Thoracic aorta (tissue), 2 donors: ENCODE measurements around the gene SMPD3. TPM values are rescaled to one million over a fixed set of nuclear protein-coding genes. Genes with fewer than 3 reads are reported as not detected.

ENCODE experiments used
- ATAC-seq: fragments of 150-250 bp; one replicate; pipeline ENCODE4 v1.8.0; 2017; ENCODE audit warnings: low read depth; ENCODE audit not compliant: insufficient number of reproducible peaks, low FRiP score
- DNase-seq: peaks from one replicate; pipeline ENCODE4 v3.0.0-alpha.2; 2020; ENCODE audit warnings: low spot score
- H3K27ac ChIP-seq, 2 donors: fragments of 200-600 bp; sonication (generic); 1 replicate in 1 of 2; 2 replicates in 1 of 2; pipeline ENCODE4 v1.5.1; 2016; ENCODE audit warnings: mild to moderate bottlenecking in 2 of 2, moderate library complexity in 2 of 2
- H3K27me3 ChIP-seq: fragments of 200-600 bp; sonication (generic); replicated peaks from 2 replicates; pipeline ENCODE4 v1.6.0; 2016; ENCODE audit warnings: mild to moderate bottlenecking; ENCODE audit not compliant: insufficient read depth
- H3K36me3 ChIP-seq: fragments of 200-600 bp; sonication (generic); one replicate; pipeline ENCODE4 v1.5.1; 2016
- H3K4me1 ChIP-seq, 2 donors: fragments of 200-600 bp; sonication (generic); 1 replicate in 1 of 2; 2 replicates in 1 of 2; pipeline versions ENCODE4 v1.5.1 to v1.6.0; 2016; ENCODE audit warnings: low read depth in 2 of 2, mild to moderate bottlenecking in 1 of 2; ENCODE audit not compliant: control insufficient read depth in 1 of 2
- H3K4me3 ChIP-seq: fragments of 200-600 bp; sonication (generic); 2 replicates; pipeline ENCODE4 v1.5.1; 2016; ENCODE audit warnings: mild to moderate bottlenecking
- H3K9me3 ChIP-seq: fragments of 200-600 bp; sonication (generic); 2 replicates; pipeline ENCODE4 v1.5.1; 2016
- total RNA-seq, 2 donors: library from RNA; depleted of rRNA; stranded (reverse); fragments of >200 nt; gene quantifications; one replicate each; pipeline versions ENCODE4 v1.1.0 to v1.2.3, GENCODE V29; 2016
- TF ChIP-seq, protein P1 (sequence below): fragments of 200-600 bp; sonication (generic); IDR thresholded peaks from one replicate; pipeline ENCODE4 v1.5.1; 2019; ENCODE audit warnings: antibody characterized with exemption

The SMPD3 gene
- total RNA-seq, 2 donors from 2014 or later = 0.41 to 6.5 TPM

GRCh38 chr16:68400924-68401460, 47.3 kb downstream of the SMPD3 start:
- DNase-seq (no peak), ATAC-seq (no peak)
- no peaks in the 10 kb centered on the region for H3K36me3 ChIP-seq
- H3K27me3 ChIP-seq = no peaks in the 10 kb centered on the region
- TF ChIP-seq, protein P1, sequence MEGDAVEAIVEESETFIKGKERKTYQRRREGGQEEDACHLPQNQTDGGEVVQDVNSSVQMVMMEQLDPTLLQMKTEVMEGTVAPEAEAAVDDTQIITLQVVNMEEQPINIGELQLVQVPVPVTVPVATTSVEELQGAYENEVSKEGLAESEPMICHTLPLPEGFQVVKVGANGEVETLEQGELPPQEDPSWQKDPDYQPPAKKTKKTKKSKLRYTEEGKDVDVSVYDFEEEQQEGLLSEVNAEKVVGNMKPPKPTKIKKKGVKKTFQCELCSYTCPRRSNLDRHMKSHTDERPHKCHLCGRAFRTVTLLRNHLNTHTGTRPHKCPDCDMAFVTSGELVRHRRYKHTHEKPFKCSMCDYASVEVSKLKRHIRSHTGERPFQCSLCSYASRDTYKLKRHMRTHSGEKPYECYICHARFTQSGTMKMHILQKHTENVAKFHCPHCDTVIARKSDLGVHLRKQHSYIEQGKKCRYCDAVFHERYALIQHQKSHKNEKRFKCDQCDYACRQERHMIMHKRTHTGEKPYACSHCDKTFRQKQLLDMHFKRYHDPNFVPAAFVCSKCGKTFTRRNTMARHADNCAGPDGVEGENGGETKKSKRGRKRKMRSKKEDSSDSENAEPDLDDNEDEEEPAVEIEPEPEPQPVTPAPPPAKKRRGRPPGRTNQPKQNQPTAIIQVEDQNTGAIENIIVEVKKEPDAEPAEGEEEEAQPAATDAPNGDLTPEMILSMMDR = no peak
- no peak overlapping the region for H3K4me3 ChIP-seq
- no peaks in the 10 kb centered on the region for H3K4me1 ChIP-seq
- H3K9me3 ChIP-seq = no peaks in the 10 kb centered on the region
- no peak overlapping the region for H3K27ac ChIP-seq

DNA sequence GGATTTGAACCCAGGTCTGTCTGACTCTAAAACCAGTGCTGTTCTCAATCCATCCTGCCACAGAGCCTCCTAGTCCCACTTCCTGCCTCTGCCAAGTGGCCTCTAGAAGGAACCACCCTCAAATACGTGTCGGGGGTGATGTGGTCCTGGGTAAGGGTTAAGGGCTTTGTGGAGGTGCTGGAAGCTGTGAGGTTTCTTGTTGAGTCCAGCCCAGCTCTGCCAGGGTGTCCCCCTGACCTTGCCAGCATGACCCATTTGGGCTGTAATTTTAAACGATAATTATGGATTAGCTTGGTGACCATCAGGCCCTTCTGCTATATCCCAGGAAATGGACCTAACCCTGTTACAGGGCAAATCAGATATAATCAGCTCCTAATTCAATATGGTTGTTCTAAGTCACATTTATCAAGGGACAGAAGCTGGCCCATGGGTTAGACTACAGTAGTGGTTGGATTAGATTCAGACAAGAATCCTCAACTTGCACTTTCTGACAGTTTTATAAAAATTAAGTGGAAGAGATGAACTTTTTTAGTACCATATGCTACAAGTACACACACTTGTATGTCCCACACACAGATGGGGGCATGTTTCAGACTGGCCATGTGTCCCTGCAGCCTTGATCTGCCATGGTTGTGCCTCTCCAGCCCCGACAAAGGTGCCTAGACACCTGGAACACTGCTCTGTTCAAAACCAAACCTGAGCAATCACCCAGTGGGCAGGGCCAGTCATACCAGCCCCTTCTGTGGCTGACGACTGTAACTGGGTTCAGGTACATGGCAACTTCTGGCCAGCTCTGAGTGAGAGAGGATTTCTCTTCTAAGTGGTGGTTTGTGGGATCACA, 48.0 kb downstream of the SMPD3 start:
- no peak overlapping the region for H3K27ac ChIP-seq
- ATAC-seq = no peak
- TF ChIP-seq, protein P1 = no peak
- H3K9me3 ChIP-seq = no peaks in the 10 kb centered on the region
- H3K27me3 ChIP-seq = no peaks in the 10 kb centered on the region
- no peaks in the 10 kb centered on the region for H3K36me3 ChIP-seq
- H3K4me3 ChIP-seq = no peak overlapping the region
- H3K4me1 ChIP-seq = no peaks in the 10 kb centered on the region
- no peak for DNase-seq

GRCh38 chr16:68399456-68399855, 48.9 kb downstream of the SMPD3 start:
- DNase-seq (no peak), ATAC-seq (no peak)
- Histone ChIP-seq H3K4me3 (no peak overlapping the region), H3K36me3 (no peaks in the 10 kb centered on the region), H3K9me3 (no peaks in the 10 kb centered on the region), H3K27ac (no peak overlapping the region), H3K27me3 (no peaks in the 10 kb centered on the region), H3K4me1 (no peaks in the 10 kb centered on the region)
- TF ChIP-seq, protein P1 = no peak

- Histone ChIP-seq H3K27ac (no peak overlapping the region), H3K9me3 (no peaks in the 10 kb centered on the region), H3K4me3 (no peak overlapping the region), H3K36me3 (no peaks in the 10 kb centered on the region), H3K4me1 (no peaks in the 10 kb centered on the region), H3K27me3 (no peaks in the 10 kb centered on the region)
- TF ChIP-seq, protein P1 = no peak
- ATAC-seq = no peak
- no peak for DNase-seq
Observed at GRCh38 chr16:68397710-68398201, 50.6 kb downstream of the SMPD3 start.

GRCh38 chr16:68396481-68396880, 51.8 kb downstream of the SMPD3 start:
- Histone ChIP-seq H3K9me3 (no peaks in the 10 kb centered on the region), H3K27me3 (no peaks in the 10 kb centered on the region), H3K4me1 (no peaks in the 10 kb centered on the region), H3K36me3 (no peaks in the 10 kb centered on the region), H3K27ac (no peak overlapping the region), H3K4me3 (no peak overlapping the region)
- TF ChIP-seq, protein P1 = no peak
- ATAC-seq = no peak
- no peak for DNase-seq
